GM21367 (cell line): ENCODE data around the gene UBE2D1.

Source experiments
- ATAC-seq: cut with Tn5 transposase; IDR thresholded peaks from one replicate; pipeline ENCODE4 v1.9.1; 2021; ENCODE audit not compliant: unreplicated experiment

The UBE2D1 gene

GRCh38 chr10:58336242-58336641, 1.4 kb downstream of the UBE2D1 start:
- ATAC-seq = no peak

GRCh38 chr10:58341422-58341821, 6.6 kb downstream of the UBE2D1 start:
- no peak for ATAC-seq

GRCh38 chr10:58341947-58342346, 7.1 kb downstream of the UBE2D1 start:
- ATAC-seq = no peak

- no peak for ATAC-seq
Measured at GRCh38 chr10:58347967-58348366, 13.2 kb downstream of the UBE2D1 start.

GRCh38 chr10:58348571-58349033, 13.8 kb downstream of the UBE2D1 start:
- no peak for ATAC-seq

- no peak for ATAC-seq
Measured at GRCh38 chr10:58350023-58350422, 15.2 kb downstream of the UBE2D1 start.

- no peak for ATAC-seq
Measured at GRCh38 chr10:58350619-58351323, 16.0 kb downstream of the UBE2D1 start.

- ATAC-seq = no peak
Measured at GRCh38 chr10:58351616-58352578, 17.1 kb downstream of the UBE2D1 start.

- no peak for ATAC-seq
Measured at GRCh38 chr10:58352956-58353610, 18.3 kb downstream of the UBE2D1 start.

GRCh38 chr10:58356756-58357155, 21.9 kb downstream of the UBE2D1 start:
- ATAC-seq = no peak

GRCh38 chr10:58358314-58358933, 23.6 kb downstream of the UBE2D1 start:
- ATAC-seq = no peak

- ATAC-seq = no peak
Measured at GRCh38 chr10:58358947-58359346, 24.1 kb downstream of the UBE2D1 start.

- ATAC-seq = no peak
Measured at GRCh38 chr10:58359541-58359940, 24.7 kb downstream of the UBE2D1 start.

GRCh38 chr10:58360412-58361004, 25.7 kb downstream of the UBE2D1 start:
- no peak for ATAC-seq

- no peak for ATAC-seq
Measured at GRCh38 chr10:58361353-58361752, 26.5 kb downstream of the UBE2D1 start.

- no peak for ATAC-seq
Measured at GRCh38 chr10:58362027-58362789, 27.4 kb downstream of the UBE2D1 start.

- ATAC-seq = no peak
Measured at GRCh38 chr10:58367069-58367468, 32.3 kb downstream of the UBE2D1 start.

- no peak for ATAC-seq
Measured at GRCh38 chr10:58371473-58371872, 36.7 kb downstream of the UBE2D1 start.

- peak; percentile 75 for ATAC-seq
Measured at GRCh38 chr10:58372607-58373441, 38.0 kb downstream of the UBE2D1 start.
